ENCODE measurements around the gene GPRC5A.

The GPRC5A gene

DNA sequence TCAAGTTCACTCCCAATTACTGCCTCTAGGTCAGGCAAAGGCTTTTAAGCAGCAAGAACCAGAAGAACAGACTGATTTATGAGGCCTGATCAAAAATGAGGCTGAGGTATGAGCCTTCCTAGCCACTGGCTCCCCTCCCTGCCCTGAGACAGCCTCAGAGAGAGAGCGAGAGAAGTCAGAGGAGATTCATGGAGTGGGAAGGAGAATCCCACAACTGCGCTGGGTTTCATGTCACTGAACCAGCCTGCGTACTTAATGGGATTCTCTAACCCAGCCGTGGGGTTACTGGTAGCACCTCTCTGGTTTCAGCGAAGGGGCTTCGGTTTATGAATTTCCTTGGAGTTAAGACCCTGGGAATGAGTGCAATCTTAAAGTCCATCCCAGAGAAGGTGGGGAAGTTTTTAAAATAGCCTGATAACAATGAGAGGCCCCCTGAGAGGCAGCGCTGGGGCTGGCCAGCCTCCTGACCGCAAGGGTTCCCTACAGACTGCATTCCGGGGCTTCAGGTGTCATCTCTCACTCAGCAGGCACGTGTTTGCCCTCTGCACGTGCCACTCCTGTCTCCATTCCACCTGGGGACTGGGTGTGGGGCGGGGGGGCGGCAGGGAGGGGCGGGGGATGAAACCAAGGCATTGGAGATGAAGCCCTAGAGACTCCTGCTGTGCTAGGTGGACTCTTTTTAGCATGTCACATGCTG lies 6.1 kb upstream of the GPRC5A start:
- no peak for DNase-seq

GRCh38 chr12:12887471-12887870 lies 3.9 kb upstream of the GPRC5A start:
- no peak for DNase-seq

- no peak for DNase-seq
Measured at GRCh38 chr12:12889701-12890100, 1.7 kb upstream of the GPRC5A start.

GRCh38 chr12:12890543-12891079 lies 751 bp upstream of the GPRC5A start:
- no peak for DNase-seq

DNA sequence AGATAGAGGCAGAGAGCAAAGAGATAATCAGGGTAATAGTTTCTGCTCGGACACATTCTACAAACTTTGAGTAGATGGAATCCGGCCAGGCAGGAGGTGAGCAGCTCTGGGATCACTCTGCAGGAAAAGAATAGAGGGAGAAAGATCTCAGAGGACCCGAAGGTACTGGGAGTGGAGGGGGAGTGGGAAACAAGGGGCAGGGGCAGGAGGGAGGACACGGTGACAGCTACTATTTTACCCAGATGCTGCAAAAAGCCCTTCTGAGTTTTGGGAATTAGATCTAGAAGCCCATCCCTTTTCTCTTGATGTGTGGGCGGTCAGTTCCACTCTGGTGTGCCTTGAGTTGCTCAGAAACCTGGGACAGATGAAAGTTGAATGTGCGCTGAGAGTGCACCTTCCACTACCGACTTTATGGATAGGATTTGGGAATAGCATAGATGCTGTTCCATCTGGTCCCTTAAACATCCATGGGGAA lies 556 bp downstream of the GPRC5A start:
- no peak for DNase-seq

DNA sequence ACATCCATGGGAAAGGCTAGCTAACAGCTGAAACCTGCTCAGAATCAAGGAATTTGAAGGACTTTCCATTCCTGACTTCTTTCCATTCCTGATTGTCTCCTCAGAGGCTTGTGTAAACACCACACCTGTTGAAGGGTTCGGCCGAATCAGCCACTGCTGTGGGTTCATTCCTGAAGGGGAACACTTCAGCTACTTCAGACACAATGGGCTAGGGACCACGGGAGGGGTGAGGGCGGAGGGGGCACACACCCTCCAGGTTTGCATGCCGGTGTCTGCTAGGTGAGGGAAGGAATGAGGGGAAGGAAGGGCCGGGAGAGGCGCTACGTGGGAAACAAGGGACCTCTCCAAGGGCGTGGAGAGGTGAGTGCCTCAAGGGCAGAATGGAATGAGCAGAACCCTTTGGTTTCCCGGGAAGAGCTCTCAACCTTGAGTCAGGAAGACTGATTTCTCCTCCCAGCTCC lies 1.3 kb downstream of the GPRC5A start:
- DNase-seq, result no peak

DNA sequence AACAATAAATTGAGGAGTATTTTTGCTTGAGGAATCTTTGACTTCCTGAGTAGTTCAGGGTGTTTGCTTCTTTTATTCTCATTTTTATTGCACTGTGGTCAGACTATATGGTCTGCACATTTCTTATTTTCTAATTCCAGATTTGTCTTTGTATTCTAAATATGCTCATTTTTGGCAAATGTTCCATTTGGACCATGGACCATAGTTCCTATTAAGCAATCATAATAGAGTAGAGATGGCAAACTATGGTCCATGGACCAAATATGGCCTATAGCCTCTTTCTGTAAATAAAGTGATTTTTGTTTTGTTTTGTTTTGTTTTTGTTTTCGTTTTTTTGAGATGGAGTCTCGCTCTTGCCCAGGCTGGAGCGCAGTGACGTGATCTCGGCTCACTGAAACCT lies 2.1 kb downstream of the GPRC5A start:
- no peak for DNase-seq

GRCh38 chr12:12896260-12896659 lies 4.9 kb downstream of the GPRC5A start:
- DNase-seq, result no peak

DNA sequence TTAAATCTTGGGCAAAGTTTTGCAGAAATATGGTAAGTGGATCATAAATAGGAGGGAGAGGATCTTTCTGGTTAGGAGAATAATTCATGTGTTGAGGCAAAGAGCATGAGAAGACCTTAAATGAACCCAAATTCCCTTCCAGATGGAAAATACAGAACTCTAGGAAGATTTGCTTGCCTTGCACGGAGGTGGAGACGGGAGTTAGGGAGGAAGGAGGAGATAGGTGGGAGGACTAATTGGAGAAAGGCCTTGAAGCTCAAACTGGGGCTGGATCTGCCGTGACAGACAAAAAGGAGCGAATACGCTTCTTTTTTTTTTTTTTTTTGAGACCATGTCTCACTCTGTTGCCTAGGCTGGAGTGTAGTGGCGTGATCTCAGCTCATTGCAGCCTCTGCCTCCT lies 5.9 kb downstream of the GPRC5A start:
- DNase-seq, result no peak

GRCh38 chr12:12898136-12898717 lies 6.9 kb downstream of the GPRC5A start:
- DNase-seq, result no peak

DNA sequence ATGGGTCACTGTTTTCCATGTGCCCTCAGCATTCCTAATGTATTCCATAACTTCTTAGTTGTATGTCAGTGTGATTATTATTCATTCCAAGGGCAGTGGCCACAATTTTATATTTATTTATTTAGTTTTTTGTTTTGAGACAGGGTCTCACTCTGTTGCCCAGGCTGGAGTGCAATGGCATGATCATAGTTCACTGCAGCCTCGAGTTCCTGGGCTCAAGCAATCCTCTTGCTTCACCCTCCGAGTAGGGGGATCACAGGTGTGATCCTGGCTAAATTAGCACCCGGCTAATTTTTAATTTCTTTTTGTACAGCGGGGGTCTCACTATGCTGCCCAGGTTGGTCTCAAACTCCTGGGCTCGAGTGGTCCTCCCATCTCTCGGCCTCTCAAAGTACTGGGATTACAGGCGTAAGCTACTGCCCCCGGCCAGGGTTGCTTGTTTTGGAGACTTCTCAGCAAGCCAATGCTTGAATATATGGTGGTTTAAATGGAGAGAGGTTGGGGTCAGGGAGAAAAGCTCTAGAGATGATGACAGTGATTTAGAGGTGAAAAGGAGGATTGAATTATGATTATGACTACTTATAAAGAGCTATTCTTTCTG lies 7.6 kb downstream of the GPRC5A start:
- no peak for DNase-seq

- DNase-seq, result no peak
Measured at GRCh38 chr12:12899530-12900380, 8.4 kb downstream of the GPRC5A start.

- no peak for DNase-seq
Measured at GRCh38 chr12:12900786-12901157, 9.4 kb downstream of the GPRC5A start.

- DNase-seq, result no peak
Measured at GRCh38 chr12:12901158-12901791, 9.9 kb downstream of the GPRC5A start.

GRCh38 chr12:12902036-12902435 lies 10.7 kb downstream of the GPRC5A start:
- DNase-seq, result no peak

DNA sequence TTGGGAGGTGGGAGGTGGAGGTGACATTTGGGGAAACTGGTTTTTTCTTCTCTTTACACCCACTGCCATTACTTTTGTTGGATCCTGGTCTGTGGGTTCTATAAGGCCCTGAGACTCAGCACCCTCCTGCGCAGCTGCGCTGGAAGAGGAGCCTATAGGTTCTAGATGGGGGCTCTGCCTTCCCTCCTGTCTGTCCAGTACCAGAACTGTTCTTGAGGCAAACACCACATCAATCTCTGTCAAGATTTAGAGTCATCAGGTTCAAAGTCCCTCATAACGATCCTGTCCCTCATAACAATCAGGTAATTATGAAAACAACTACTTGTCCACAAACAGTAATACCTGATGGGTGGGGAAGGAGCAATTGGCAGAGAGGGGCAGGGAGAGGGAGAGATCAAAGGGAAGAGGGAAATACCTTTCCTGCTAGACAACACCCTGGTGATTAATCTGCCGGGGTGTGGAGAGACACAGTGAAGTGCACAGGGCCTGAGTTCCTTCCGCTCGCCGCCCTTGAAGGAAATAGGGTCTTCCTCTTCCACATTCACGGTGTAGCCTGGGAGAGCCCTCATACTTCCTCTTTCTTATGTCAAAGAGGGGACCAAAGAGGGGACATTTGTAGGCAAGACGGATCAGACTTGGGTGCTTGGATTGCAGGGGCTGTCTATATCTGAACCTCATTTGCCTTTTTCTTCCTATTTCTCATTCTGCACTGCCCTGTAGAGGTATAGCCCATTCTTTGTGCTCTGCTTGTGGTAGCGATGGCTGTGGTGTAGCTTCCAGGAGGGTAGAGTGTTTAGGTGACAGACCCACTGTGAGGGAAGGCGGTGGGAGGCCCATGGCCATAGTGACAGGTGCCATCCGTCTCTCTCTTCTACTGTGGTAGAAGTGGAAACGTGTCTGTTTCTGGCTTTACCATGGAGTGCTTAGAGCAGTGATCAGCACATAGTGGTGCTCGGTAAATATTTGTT lies 12.6 kb downstream of the GPRC5A start:
- DNase-seq, result no peak

GRCh38 chr12:12907552-12907951 lies 16.2 kb downstream of the GPRC5A start:
- DNase-seq, result no peak

DNA sequence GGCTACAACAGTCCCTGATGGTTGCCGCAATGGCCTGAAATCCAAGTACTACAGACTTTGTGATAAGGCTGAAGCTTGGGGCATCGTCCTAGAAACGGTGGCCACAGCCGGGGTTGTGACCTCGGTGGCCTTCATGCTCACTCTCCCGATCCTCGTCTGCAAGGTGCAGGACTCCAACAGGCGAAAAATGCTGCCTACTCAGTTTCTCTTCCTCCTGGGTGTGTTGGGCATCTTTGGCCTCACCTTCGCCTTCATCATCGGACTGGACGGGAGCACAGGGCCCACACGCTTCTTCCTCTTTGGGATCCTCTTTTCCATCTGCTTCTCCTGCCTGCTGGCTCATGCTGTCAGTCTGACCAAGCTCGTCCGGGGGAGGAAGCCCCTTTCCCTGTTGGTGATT lies 16.9 kb downstream of the GPRC5A start:
- no peak for DNase-seq

DNA sequence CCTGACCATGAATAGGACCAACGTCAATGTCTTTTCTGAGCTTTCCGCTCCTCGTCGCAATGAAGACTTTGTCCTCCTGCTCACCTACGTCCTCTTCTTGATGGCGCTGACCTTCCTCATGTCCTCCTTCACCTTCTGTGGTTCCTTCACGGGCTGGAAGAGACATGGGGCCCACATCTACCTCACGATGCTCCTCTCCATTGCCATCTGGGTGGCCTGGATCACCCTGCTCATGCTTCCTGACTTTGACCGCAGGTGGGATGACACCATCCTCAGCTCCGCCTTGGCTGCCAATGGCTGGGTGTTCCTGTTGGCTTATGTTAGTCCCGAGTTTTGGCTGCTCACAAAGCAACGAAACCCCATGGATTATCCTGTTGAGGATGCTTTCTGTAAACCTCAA lies 17.3 kb downstream of the GPRC5A start:
- DNase-seq, result no peak

GRCh38 chr12:12909228-12909994 lies 18.0 kb downstream of the GPRC5A start:
- DNase-seq, result no peak

DNA sequence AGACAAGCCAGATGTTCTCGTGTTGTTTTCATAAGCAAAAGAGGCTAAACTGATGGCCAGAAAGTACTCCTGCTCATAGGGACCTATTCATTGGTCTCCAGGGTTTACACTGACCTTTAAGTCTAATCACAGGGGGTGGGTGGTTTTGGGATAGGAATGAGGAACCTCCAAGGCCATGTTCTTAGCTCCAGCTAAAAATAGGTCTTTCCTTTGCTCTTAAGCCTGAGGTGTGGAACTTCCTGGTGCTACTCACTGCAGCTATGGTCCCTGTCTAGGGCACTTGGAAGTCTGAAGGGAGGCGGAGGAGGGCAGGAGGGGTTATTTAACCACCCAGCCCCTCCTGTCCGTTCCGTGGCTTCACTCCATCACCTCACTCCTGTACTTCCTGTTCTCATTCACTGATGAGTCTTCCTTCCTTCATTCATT lies 18.6 kb downstream of the GPRC5A start:
- no peak for DNase-seq
